Skeletal muscle satellite cell (primary cell): ENCODE measurements around the gene ZMPSTE24.

Experiments used
- H3K27me3 ChIP-seq: 2 replicates; pipeline ENCODE4 v1.7.0; 2013; ENCODE audit warnings: low read length; ENCODE audit not compliant: control insufficient read depth, insufficient read depth
- H3K36me3 ChIP-seq: 2 replicates; pipeline ENCODE4 v1.7.0; 2013; ENCODE audit warnings: mild to moderate bottlenecking, control low read depth, low read length; ENCODE audit not compliant: insufficient read depth
- H3K4me1 ChIP-seq: 2 replicates; pipeline ENCODE4 v1.7.0; 2013; ENCODE audit warnings: low read length; ENCODE audit not compliant: control insufficient read depth, insufficient read depth
- H3K4me2 ChIP-seq: 2 replicates; pipeline ENCODE4 v1.7.0; 2013; ENCODE audit warnings: mild to moderate bottlenecking, low read length
- H3K4me3 ChIP-seq: 2 replicates; pipeline ENCODE4 v1.7.0; 2013; ENCODE audit warnings: low read length
- H3K9ac ChIP-seq: 2 replicates; pipeline ENCODE4 v1.7.0; 2013; ENCODE audit warnings: mild to moderate bottlenecking, low read depth, low read length, moderate library complexity
- H3K9me3 ChIP-seq: replicated peaks from 2 replicates; pipeline ENCODE4 v1.7.0; 2013; ENCODE audit warnings: mild to moderate bottlenecking, control low read depth, low read length

Gene ZMPSTE24

GRCh38 chr1:40243351-40243750 lies 14.7 kb upstream of the ZMPSTE24 start:
- no peak overlapping the region for H3K4me3 ChIP-seq
- no peaks in the 10 kb centered on the region for H3K27me3 ChIP-seq
- H3K9ac ChIP-seq = no peak overlapping the region
- H3K4me2 ChIP-seq = no peak overlapping the region
- H3K9me3 ChIP-seq = no peaks in the 10 kb centered on the region
- H3K36me3 ChIP-seq = peaks cover 13% of the 10 kb centered on the region
- H3K4me1 ChIP-seq = peaks cover 31% of the 10 kb centered on the region

DNA sequence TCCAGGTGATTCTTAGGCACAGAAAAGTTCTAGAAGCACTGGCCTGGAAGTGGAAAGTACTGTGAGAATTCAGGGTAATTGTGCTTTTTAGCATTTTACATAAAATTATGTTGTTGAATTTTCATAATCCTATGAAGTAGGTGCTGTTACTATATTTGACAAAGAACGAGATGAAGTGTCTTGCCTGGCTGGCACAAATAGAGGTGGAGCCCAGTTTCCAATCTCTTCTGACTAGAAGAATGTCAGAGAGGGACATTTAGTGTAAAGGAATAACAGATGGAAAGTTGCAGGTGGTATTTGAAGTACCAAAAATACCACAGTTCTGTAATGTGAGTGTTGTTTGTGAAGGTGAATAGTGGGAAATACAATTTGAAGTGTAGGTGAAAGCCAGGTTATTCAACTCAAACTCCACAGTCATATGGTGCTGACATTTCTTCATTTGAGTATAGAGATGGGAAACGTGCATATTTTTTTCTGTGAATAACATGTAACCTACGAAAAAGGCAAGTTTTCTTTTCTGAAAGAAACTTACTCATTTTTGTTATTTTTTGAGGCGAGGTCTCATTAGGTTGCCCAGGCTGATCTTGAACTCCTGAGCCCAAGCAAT lies 13.8 kb upstream of the ZMPSTE24 start:
- Histone ChIP-seq H3K27me3 (no peaks in the 10 kb centered on the region), H3K4me3 (no peak overlapping the region), H3K4me2 (no peak overlapping the region), H3K9ac (no peak overlapping the region), H3K36me3 (peaks cover 4% of the 10 kb centered on the region), H3K4me1 (peaks cover 31% of the 10 kb centered on the region), H3K9me3 (no peaks in the 10 kb centered on the region)

DNA sequence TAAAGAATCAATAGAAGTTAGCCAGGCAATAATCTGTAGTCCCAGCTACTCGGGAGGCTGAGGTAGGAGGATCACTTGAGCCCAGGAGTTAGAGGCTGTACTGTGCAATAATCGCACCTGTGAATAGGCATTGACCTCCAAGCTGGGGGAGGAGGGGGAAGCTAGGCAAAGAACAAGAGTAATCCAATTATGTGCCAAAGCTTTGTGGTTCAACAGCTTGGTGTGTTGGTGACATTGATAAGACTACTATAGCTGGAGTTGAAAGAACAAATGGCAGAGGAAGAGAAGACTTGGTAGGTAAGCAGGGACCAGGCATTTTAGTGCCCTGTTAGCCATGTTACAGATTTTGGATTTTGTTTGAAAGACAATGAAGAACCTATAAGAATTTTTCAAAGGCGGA lies 12.3 kb upstream of the ZMPSTE24 start:
- Histone ChIP-seq H3K9ac (no peak overlapping the region), H3K27me3 (no peaks in the 10 kb centered on the region), H3K9me3 (no peaks in the 10 kb centered on the region), H3K36me3 (no peaks in the 10 kb centered on the region), H3K4me2 (no peak overlapping the region), H3K4me3 (no peak overlapping the region), H3K4me1 (peaks cover 31% of the 10 kb centered on the region)

- Histone ChIP-seq H3K4me1 (peaks cover 17% of the 10 kb centered on the region), H3K9ac (no peak within 1 kb of the TSS), H3K27me3 (no peaks in the 10 kb centered on the region), H3K36me3 (no peaks in the 10 kb centered on the region), H3K9me3 (no peaks in the 10 kb centered on the region), H3K4me2 (no peak within 1 kb of the TSS), H3K4me3 (no peak within 1 kb of the TSS)
Observed at GRCh38 chr1:40247655-40248054, 10.4 kb upstream of the ZMPSTE24 start, which contains the start of gene TMCO2. Gene TMCO2 (plus strand): TSS chr1:40247937. CDS start chr1:40247994, 57 bp downstream.

- H3K4me1 ChIP-seq = peaks cover 10% of the 10 kb centered on the region
- H3K4me3 ChIP-seq = no peak overlapping the region
- no peaks in the 10 kb centered on the region for H3K36me3 ChIP-seq
- no peaks in the 10 kb centered on the region for H3K27me3 ChIP-seq
- H3K9me3 ChIP-seq = no peaks in the 10 kb centered on the region
- H3K4me2 ChIP-seq = no peak overlapping the region
- H3K9ac ChIP-seq = no peak overlapping the region
Observed at GRCh38 chr1:40248412-40248811, 9.6 kb upstream of the ZMPSTE24 start.

DNA sequence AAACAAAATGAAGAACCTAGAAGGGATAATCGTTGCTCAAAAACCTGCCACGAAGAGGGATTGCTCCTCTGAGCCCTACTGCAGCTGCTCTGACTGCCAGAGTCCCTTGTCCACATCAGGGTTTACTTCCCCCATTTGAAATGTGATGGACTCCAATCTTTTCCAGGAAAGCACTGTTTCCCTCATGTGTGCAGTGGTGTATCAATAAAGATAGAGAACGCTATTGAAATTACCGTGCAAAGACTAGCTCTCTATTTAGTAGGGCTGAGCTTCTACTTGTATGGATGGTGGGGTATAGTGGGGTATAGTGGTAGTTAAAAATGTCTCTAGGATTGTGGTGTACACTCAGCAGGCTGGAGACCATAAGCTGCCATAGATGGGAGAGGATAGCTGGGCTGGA lies 6.6 kb upstream of the ZMPSTE24 start:
- H3K4me1 ChIP-seq = peaks cover 3% of the 10 kb centered on the region
- no peaks in the 10 kb centered on the region for H3K27me3 ChIP-seq
- no peak overlapping the region for H3K9ac ChIP-seq
- no peak overlapping the region for H3K4me3 ChIP-seq
- no peak overlapping the region for H3K4me2 ChIP-seq
- H3K9me3 ChIP-seq = no peaks in the 10 kb centered on the region
- peaks cover 2% of the 10 kb centered on the region for H3K36me3 ChIP-seq

DNA sequence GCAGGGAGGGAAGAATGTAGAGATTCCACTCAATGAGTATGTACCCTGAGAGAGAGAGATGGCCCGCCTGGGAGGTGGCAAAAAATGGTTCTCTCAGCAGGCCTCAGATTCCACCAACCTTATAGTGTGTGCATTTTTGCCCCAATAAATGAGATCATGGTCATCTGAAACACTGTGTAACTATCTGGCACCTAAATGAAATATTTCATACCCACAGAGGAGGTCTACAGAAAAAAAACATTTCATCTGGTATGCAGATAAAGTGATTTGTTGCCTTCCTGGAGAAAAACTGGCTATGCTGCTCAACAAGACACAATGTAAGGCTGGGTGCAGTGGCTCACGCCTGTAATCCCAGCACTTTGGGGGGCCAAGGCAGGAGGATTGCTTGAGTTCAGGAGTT lies 5.4 kb upstream of the ZMPSTE24 start:
- no peaks in the 10 kb centered on the region for H3K27me3 ChIP-seq

DNA sequence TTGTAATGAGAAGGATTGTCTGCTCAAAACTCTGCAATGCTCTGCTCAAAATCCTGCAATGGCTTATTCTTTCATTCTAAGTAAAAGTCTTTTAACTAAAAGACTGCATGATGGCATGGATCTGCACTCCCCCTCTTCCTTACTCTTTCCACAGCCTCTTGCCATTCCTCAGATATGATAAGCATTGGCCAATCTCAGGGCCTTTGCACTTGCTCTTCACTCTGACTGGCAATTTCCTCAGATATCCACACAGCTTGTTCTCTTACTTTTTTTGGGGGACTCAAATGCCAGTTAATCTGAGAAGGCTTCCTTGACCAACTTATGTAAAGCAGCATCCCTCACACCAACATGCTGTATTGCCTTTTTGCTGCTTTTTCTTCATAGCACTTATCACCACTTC lies 2.8 kb upstream of the ZMPSTE24 start:
- Histone ChIP-seq H3K9ac (no peak overlapping the region), H3K4me1 (peaks cover 10% of the 10 kb centered on the region), H3K27me3 (no peaks in the 10 kb centered on the region), H3K4me3 (no peak overlapping the region), H3K36me3 (peaks cover 10% of the 10 kb centered on the region), H3K9me3 (no peaks in the 10 kb centered on the region), H3K4me2 (no peak overlapping the region)

More for the DNA sequence above, 5.4 kb upstream of the ZMPSTE24 start:
- peaks cover 2% of the 10 kb centered on the region for H3K36me3 ChIP-seq
- no peak overlapping the region for H3K4me2 ChIP-seq
- no peak overlapping the region for H3K4me3 ChIP-seq
- no peak overlapping the region for H3K9ac ChIP-seq
- no peaks in the 10 kb centered on the region for H3K9me3 ChIP-seq
- peaks cover 6% of the 10 kb centered on the region for H3K4me1 ChIP-seq

- H3K9ac ChIP-seq = peak overlapping the region; percentile 97
- peak overlapping the region; percentile 79 for H3K4me2 ChIP-seq
- peak overlapping the region; percentile 96 for H3K4me3 ChIP-seq
Observed at GRCh38 chr1:40256401-40257084, 1.5 kb upstream of the ZMPSTE24 start.

DNA sequence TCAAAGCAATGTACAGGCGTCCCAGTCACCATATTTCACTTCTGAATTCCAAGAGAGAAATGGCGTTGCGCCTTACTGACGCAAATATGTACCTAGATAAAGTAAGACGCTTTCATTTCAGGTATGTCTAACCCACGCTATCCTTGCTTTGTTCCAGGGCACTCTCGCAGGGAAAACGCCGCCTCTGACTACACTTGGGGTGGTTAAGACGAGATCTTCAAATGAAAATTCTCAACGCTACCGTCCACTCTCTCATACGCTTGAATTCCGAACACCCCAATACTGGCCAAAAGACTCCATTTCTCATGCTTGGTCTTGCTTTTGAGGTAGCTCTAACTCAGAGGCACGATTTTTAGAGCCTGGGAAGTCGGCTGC lies 736 bp upstream of the ZMPSTE24 start:
- no peaks in the 10 kb centered on the region for H3K9me3 ChIP-seq
- H3K4me3 ChIP-seq = peak overlapping the region; percentile 96
- peak overlapping the region; percentile 97 for H3K9ac ChIP-seq
- no peaks in the 10 kb centered on the region for H3K27me3 ChIP-seq
- H3K4me1 ChIP-seq = peaks cover 10% of the 10 kb centered on the region
- H3K4me2 ChIP-seq = peak overlapping the region; percentile 79
- peaks cover 22% of the 10 kb centered on the region for H3K36me3 ChIP-seq

More at GRCh38 chr1:40256401-40257084, 1.5 kb upstream of the ZMPSTE24 start:
- Histone ChIP-seq H3K9me3 (no peaks in the 10 kb centered on the region), H3K27me3 (no peaks in the 10 kb centered on the region), H3K4me1 (peaks cover 10% of the 10 kb centered on the region), H3K36me3 (peaks cover 22% of the 10 kb centered on the region)

- peak overlapping the region; percentile 96 for H3K4me3 ChIP-seq
- H3K4me2 ChIP-seq = peak overlapping the region; percentile 83
- H3K4me1 ChIP-seq = peaks cover 10% of the 10 kb centered on the region
- H3K9ac ChIP-seq = peak overlapping the region; percentile 97
- peaks cover 32% of the 10 kb centered on the region for H3K36me3 ChIP-seq
- H3K9me3 ChIP-seq = no peaks in the 10 kb centered on the region
- H3K27me3 ChIP-seq = no peaks in the 10 kb centered on the region
Observed at GRCh38 chr1:40258445-40258769, 371 bp downstream of the ZMPSTE24 start.

DNA sequence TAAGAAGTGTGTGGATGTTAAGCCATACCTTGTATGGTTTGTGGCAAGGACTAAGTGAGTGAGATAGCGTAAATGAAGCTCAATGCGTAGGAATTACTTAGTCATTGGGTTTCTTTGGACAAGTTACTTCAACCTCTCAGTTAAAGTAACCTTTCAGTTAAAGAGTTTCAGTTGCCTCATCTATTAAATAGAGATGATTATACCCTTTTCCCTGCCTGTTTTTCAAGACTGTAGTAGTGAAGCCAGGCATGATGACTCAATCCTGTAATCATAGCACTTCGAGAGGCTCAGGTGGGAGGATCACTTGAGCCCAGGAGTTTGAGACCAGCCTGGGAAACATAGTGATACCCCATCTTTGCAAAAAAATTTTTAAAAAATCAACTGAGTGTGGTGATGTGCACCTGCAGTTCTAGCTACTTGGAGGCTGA lies 6.3 kb downstream of the ZMPSTE24 start:
- Histone ChIP-seq H3K4me1 (peaks cover 22% of the 10 kb centered on the region), H3K4me3 (no peak overlapping the region), H3K4me2 (no peak overlapping the region), H3K9me3 (no peaks in the 10 kb centered on the region), H3K9ac (no peak overlapping the region), H3K36me3 (peaks cover 53% of the 10 kb centered on the region), H3K27me3 (no peaks in the 10 kb centered on the region)
